ENCODE data around the gene TIGD3.

Gene TIGD3
- 0 to 0.88 (median 0.08) reads per million in 17 experiments for total RNA-seq

DNA sequence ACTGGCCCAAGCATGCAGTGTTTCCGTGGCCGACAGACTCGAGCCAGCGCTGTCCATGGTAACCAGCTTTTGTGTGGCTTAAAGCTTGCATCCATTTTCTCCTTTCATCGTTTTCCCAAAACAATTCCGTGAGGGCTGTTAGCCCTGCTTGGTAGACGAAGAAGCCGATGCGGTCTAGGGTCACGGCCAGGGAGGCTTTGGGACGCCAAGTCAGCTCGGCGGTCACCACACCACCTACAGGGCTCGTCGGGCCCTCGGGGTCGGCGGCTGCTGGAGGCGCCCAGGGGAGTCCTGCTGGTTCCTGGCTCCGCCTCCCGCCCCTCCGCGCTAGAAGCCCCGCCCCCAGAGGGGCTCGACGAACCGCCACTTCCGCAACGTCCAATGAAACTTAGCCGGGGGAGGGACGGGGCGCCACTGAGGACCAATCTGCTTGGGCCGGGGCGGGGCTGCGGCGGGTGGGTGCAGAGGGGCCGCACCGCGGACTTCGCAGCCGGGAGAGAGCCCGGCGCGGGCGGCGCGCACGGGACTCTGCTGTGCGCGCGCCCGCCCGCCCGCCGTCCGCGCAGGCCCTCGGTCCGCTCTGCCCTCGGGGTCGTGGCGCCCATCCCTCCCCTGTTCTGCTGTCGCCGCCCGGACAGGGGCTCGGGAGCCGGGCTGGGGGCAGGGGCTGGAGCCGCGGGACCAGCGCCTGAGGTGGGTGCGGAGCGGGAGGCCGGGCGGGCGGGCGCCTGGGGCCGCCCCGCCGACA, at the start of gene TIGD3:
Gene TIGD3, plus strand, starts transcription at position 487 of the 748 bp plus-strand sequence. CDS start 1,058 bp downstream, outside the sequence.
- peak; percentile 95 to 98 (median 96) for DNase-seq

GRCh38 chr11:65305501-65306268, 48.9 kb upstream of the TIGD3 start:
- no peak for DNase-seq

GRCh38 chr11:65307298-65308229, 47.0 kb upstream of the TIGD3 start:
- peak in 2 of 4 experiments; percentile 24 to 39 for DNase-seq

DNA sequence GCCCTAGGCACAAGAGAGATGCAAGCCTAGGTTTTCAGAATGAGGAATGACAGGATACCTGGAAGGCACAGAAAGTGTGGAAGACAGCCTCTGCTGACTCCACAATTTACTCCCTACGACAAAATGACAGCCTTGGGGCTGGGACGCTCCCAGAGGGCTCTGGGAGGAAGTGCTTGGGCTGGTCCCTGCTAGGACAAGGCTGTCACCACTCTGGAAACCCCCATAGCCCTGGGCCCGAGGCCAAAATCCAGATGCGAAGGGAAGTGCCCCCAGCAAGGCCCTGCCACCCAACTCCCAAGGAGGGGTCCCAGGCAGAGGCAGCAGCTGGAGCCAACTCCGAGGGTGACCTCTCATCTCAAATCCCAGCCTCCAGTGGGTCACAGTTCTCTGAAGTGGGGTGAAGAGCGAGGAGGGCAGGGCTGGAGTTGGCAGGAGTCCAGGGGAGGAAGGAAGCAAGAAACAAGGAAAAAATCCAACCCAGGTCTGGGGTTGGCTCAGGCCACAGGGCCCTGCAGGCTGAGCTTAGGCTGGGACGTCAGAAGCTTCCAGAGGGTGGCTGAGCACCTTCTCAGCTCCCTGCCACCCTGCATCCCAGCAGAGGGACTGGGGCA, 46.2 kb upstream of the TIGD3 start:
- peak; percentile 83 to 91 (median 86) for DNase-seq

GRCh38 chr11:65309006-65309405, 45.5 kb upstream of the TIGD3 start:
- peak in 3 of 4 experiments; percentile 14 to 30 (median 22) for DNase-seq

DNA sequence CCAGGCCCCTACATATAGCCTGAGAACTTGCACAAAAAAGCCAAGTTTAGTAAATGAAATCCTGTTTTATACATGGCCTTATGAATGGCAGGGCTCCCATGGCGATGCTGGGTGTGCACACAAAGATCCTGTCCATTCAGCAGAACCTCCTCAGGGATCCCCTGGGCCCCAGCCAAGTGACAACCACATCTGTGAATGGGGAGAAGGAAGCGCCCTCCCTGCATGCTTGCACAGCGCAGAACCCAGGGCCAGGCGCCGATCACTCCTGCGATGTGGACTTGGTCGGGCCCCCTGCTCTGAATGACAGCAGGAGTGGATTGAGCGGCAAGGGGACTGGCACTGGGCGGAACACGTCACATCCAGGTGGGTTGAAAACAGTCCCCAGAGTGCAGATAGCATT, 44.3 kb upstream of the TIGD3 start:
- peak; percentile 52 to 73 (median 65) for DNase-seq

DNA sequence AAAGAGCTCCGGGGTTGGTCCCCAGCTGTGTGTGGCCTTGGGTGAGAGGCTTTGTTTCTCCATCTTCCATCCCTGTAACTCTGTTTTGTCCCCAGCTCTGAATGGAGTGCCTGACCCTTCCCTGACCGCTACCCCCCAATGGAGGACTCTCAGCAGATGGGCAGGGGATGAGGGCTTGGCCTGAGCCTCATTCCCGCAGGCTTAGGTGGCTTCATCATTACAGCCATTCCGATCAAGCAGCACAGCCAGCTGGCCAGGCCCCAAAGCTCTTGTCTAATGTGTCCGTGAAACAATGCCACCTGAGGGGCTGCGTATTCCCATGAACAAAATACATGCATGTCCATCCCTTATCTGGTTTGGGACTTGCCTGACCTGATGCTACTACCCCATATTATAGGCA, 43.8 kb upstream of the TIGD3 start:
- DNase-seq: no peak

DNA sequence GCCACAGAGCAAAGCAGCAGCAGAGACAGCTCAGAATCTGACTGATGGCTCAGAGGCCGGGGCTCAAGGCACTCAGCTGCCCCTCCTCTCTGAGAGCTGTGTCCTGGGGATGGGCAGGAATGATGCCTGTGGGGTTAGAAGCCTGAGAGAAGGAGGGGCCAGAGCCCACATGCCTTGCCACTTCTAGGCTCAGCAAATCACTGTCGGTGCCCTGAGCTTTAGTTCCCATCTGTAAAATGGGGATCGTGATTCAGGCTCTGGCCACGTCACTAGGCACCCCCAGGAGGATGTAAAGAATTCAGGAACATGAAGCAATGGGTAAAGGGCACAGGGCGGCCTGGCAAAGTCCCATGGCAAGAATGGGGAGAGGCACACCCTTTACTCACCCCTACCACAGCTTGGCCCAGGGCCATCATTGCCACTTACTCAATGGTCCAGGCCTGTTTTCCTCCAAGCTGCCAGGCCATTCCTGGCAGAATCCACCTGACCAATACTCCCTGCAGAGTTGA, 43.3 kb upstream of the TIGD3 start:
- peak; percentile 58 to 78 (median 68) for DNase-seq

GRCh38 chr11:65314501-65315203, 39.9 kb upstream of the TIGD3 start, which contains the start of gene CDC42EP2:
Gene CDC42EP2 (plus strand): TSS chr11:65314866. CDS start chr11:65320899, 6,033 bp downstream.
- peak; percentile 91 to 97 (median 95) for DNase-seq

- peak; percentile 70 to 92 (median 81) for DNase-seq
These were observed 39.2 kb upstream of the TIGD3 start for GRCh38 chr11:65315204-65315865.

DNA sequence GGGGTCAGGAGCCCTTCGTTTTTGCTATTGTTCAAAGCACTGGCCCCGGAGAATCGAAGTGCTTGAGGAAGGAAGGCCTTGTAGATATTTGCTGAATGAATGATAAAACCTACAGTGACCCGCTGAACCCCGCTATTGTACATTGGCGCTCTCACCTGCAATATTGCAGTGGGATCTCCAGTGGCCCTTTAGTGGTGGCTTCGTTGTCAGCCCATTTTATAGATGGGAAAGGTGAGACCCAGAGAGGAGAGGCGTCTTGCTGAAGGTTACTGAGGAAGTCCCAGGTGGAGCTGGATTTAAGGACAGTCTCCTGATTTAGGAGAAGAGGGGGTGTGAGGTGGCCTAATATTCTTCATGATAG, 38.7 kb upstream of the TIGD3 start:
- no peak for DNase-seq

- DNase-seq: peak; percentile 76 to 89 (median 80)
These were observed 38.1 kb upstream of the TIGD3 start for GRCh38 chr11:65316227-65317024.

- DNase-seq: no peak
These were observed 37.3 kb upstream of the TIGD3 start for GRCh38 chr11:65317025-65317786.

DNA sequence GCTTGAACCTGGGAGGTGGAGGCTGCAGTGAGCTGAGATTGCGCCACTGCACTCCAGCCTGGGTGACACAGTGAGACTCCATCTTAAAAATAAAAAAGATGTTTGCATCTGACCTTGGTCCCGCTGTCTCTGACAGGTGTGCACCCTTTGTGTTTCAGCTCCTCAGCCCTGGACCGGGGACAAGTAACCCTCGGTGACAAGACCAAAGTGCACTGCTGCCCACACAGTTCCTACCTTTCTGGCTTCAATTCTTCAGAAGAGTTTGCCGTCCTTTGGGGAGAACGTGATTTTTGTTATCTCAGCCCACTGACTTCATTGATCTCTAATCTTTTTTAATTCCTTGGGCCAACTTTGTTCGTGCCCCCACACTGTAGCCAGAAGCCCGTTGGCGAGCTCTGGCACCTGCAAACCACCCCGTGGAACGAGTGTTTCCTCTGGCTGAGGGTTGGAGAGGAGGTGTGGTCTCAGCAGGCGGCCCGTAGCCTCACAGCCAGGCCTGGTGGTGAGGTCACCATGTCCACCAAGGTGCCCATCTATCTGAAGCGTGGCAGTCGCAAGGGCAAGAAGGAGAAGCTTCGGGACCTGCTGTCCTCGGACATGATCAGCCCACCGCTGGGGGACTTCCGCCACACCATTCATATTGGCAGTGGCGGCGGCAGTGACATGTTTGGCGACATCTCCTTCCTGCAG, 34.0 kb upstream of the TIGD3 start:
- DNase-seq: no peak

DNA sequence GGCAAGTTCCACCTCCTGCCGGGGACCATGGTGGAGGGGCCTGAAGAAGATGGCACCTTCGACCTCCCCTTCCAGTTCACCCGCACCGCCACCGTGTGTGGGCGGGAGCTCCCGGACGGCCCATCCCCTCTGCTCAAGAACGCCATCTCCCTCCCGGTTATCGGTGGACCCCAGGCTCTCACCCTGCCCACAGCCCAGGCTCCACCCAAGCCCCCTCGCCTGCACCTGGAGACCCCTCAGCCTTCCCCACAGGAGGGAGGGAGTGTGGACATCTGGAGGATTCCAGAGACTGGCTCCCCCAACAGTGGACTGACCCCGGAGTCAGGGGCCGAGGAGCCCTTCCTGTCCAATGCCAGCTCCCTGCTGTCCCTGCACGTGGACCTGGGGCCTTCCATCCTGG, 33.5 kb upstream of the TIGD3 start:
- DNase-seq: no peak

GRCh38 chr11:65321828-65322485, 32.6 kb upstream of the TIGD3 start:
- no peak for DNase-seq

DNA sequence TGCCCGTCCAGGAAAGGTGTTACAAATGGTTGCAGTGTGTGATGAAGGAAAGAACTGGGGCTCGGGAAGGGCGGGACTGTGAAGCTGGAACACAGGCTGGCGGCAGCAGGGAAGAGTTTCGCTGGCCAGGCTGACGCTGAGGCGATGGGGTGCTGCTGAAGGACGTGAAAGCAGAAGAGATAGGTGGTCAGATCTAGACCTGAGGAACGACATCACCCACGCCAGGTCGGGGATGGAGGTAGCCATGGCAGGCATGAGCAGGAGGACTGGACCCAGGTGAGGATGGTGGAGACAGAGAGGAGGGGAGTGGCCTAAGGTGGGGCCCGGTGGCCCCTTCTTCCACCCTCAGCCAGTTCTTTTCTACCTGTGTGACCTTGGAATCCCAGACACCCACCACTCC, 30.7 kb upstream of the TIGD3 start:
- DNase-seq: no peak

DNA sequence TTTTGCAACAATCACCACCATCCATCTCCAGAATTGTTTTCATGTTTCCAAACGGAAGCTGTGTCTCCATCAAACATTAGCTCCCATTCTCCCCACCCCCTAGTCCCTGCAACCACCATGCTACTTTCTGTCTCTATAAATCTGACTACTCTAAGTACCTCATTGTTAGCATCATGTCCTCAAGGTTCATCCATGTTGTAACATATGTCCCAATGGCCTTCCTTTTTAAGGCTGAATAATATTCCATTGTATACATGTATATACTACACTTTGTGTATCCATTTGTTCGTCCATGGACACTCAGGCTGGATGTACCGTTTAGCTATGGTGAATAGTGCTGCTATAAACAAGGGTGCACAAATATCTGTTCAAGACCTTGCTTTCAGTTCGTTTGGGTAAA, 29.1 kb upstream of the TIGD3 start:
- no peak for DNase-seq

All from suppressor macrophage (primary cell).